IgD-negative memory B cell (primary cell): ENCODE data around the gene BTBD3. TPM values are rescaled to one million over a fixed set of nuclear protein-coding genes. Genes with fewer than 3 reads are reported as not detected.

ENCODE experiments used
- H3K27ac Mint-ChIP-seq, 3 donors: one replicate each; pipeline ENCODE4 v1.8.0; 2020 to 2022; ENCODE audit warnings: mild to moderate bottlenecking in 3 of 3, mixed read lengths in 3 of 3, moderate library complexity in 1 of 3
- H3K27me3 Mint-ChIP-seq: one replicate; pipeline ENCODE4 v1.8.0; 2021; ENCODE audit warnings: mixed read lengths
- H3K36me3 Mint-ChIP-seq: one replicate; pipeline ENCODE4 v1.8.0; 2020; ENCODE audit warnings: mild to moderate bottlenecking, mixed read lengths
- H3K4me1 Mint-ChIP-seq, 3 donors: one replicate each; pipeline ENCODE4 v1.8.0; 2020 to 2022; ENCODE audit warnings: mixed read lengths in 3 of 3, mild to moderate bottlenecking in 1 of 3
- H3K4me3 Mint-ChIP-seq, 4 donors: one replicate each; pipeline ENCODE4 v1.8.0; 2020 to 2022; ENCODE audit warnings: mild to moderate bottlenecking in 4 of 4, mixed read lengths in 4 of 4, moderate library complexity in 3 of 4
- H3K9me3 Mint-ChIP-seq, 3 donors: one replicate each; pipeline ENCODE4 v1.8.0; 2020 to 2021; ENCODE audit warnings: mixed read lengths in 3 of 3, mild to moderate bottlenecking in 1 of 3
- polyA plus RNA-seq: library from polyadenylated mRNA; unstranded; fragments of 300-500 nt; fragmentation: Illumina TruSeq; gene quantifications from one replicate; pipeline ENCODE4 v1.2.3, GENCODE V29; 2021

Gene BTBD3
- polyA plus RNA-seq, 1 donor from 2014 or later, result not detected

- H3K4me3 Mint-ChIP-seq, result no peak overlapping the region
- H3K9me3 Mint-ChIP-seq, result peaks cover 0 to 7% (median 2%) of the 10 kb centered on the region in 3 donors
- no peaks in the 10 kb centered on the region for H3K36me3 Mint-ChIP-seq
- no peak overlapping the region for H3K27ac Mint-ChIP-seq
- no peaks in the 10 kb centered on the region for H3K27me3 Mint-ChIP-seq
- no peaks in the 10 kb centered on the region for H3K4me1 Mint-ChIP-seq
Measured at GRCh38 chr20:11972478-11972877, 54.8 kb downstream of the BTBD3 start.
